Karpas-422 (cell line): Measurements from ENCODE around the gene BBS12. TPM values are rescaled to one million over a fixed set of nuclear protein-coding genes. Genes with fewer than 3 reads are reported as not detected.

Experiments
- DNase-seq: peaks from one replicate; pipeline ENCODE4 v3.0.0-alpha.2; 2015
- H2AFZ ChIP-seq: fragments of 200-600 bp; sonication (generic); 2 replicates; pipeline ENCODE4 v1.6.1; 2014; ENCODE audit warnings: antibody characterized with exemption, low read length, mixed read lengths
- H3K27ac ChIP-seq: fragments of 200-600 bp; sonication (generic); 2 replicates; pipeline ENCODE4 v1.5.1; 2014; ENCODE audit warnings: mild to moderate bottlenecking, low read length, moderate library complexity
- H3K27me3 ChIP-seq: fragments of 200-600 bp; sonication (generic); 2 replicates; pipeline ENCODE4 v1.6.1; 2014; ENCODE audit warnings: low read length, mixed read lengths
- H3K36me3 ChIP-seq: fragments of 200-600 bp; sonication (generic); 2 replicates; pipeline ENCODE4 v1.6.1; 2014; ENCODE audit warnings: low read length, mixed read lengths; ENCODE audit not compliant: insufficient read depth
- H3K4me1 ChIP-seq: fragments of 200-600 bp; sonication (generic); 2 replicates; pipeline ENCODE4 v1.6.1; 2014; ENCODE audit warnings: mild to moderate bottlenecking, low read length, mixed read lengths
- H3K4me2 ChIP-seq: fragments of 200-600 bp; sonication (generic); 2 replicates; pipeline ENCODE4 v1.6.1; 2014; ENCODE audit warnings: low read length, low read depth, mild to moderate bottlenecking; ENCODE audit not compliant: poor library complexity, severe bottlenecking
- H3K4me3 ChIP-seq: fragments of 200-600 bp; sonication (generic); 2 replicates; pipeline ENCODE4 v1.5.1; 2014; ENCODE audit warnings: mild to moderate bottlenecking, antibody characterized with exemption, low read length, mixed read lengths
- H3K79me2 ChIP-seq: fragments of 200-600 bp; sonication (generic); 2 replicates; pipeline ENCODE4 v1.6.1; 2014; ENCODE audit warnings: mild to moderate bottlenecking, low read length, mixed read lengths
- H3K9ac ChIP-seq: fragments of 200-600 bp; sonication (generic); 2 replicates; pipeline ENCODE4 v1.6.0; 2014; ENCODE audit warnings: low read length
- H3K9me2 ChIP-seq: fragments of 200-600 bp; sonication (generic), shearing (Covaris generic); replicated peaks from 2 replicates; pipeline ENCODE4 v1.6.0; 2014; ENCODE audit warnings: mild to moderate bottlenecking, low read length, moderate library complexity; ENCODE audit not compliant: insufficient read depth
- H3K9me3 ChIP-seq: fragments of 300-700, 200-600 bp; sonication (generic); 2 replicates; pipeline ENCODE4 v1.6.1; 2014; ENCODE audit warnings: low read length, mixed read lengths
- H4K20me1 ChIP-seq: fragments of 200-600 bp; sonication (generic); 2 replicates; pipeline ENCODE4 v1.6.1; 2014; ENCODE audit warnings: mild to moderate bottlenecking, antibody characterized with exemption, low read length, low read depth; ENCODE audit not compliant: insufficient read depth
- total RNA-seq: library from RNA; depleted of rRNA; stranded (reverse); fragments of >200 nt; shearing (Covaris generic); gene quantifications from 2 replicates; pipeline ENCODE4 v1.2.3, GENCODE V29; 2014; ENCODE audit warnings: low replicate concordance

Gene BBS12
- total RNA-seq, 1 experiment from 2014 or later, result 2.0 TPM

DNA sequence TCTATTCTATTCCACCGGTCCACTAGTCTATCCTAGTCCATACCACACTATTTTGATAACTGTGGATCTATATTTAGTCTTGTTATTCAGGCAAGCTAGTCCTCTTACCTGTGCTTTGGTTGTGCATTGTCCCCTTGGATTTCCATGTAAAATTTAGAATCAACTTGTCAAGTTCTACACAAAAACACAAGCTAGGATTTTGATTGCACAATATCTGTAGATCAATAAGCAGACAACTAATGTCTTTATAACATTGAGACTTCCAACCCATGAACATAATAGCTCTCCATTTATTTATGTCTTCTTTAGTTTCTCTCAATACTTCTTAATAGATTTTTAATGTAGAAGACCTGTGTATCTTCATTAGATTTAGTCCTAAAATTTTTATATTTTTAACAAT lies 10.2 kb upstream of the BBS12 start:
- no peaks in the 10 kb centered on the region for H3K36me3 ChIP-seq
- H2AFZ ChIP-seq, result no peak overlapping the region
- H3K9me2 ChIP-seq, result no peaks in the 10 kb centered on the region
- H3K27ac ChIP-seq, result no peak overlapping the region
- no peaks in the 10 kb centered on the region for H3K4me1 ChIP-seq
- no peak for DNase-seq
- H3K79me2 ChIP-seq, result no peaks in the 10 kb centered on the region
- H3K4me3 ChIP-seq, result no peak overlapping the region
- H3K4me2 ChIP-seq, result no peak overlapping the region
- no peaks in the 10 kb centered on the region for H4K20me1 ChIP-seq
- H3K27me3 ChIP-seq, result no peaks in the 10 kb centered on the region
- no peak overlapping the region for H3K9ac ChIP-seq
- no peaks in the 10 kb centered on the region for H3K9me3 ChIP-seq

DNA sequence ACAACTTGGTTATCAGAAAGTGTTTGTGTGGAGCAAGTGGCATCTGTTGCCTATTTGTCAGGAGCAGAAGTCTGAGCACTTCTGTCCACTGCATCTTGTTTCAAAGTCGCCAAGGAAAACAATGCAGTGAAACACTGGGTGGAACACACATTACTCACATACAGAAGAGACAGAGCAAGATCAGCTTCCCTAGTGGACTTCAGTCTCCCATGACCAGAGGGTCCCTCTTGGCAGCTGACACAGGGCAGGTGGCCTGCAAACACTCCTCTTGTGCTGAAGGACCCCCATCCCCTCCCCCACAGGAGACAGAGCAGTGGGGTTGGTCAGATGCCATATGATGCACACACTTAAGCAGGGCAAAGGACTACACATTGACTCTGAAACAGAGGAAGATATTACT lies 3.6 kb upstream of the BBS12 start:
- no peak overlapping the region for H3K4me3 ChIP-seq
- no peaks in the 10 kb centered on the region for H3K9me2 ChIP-seq
- H3K9ac ChIP-seq, result no peak overlapping the region
- no peak overlapping the region for H3K27ac ChIP-seq
- H3K36me3 ChIP-seq, result no peaks in the 10 kb centered on the region
- DNase-seq, result no peak
- H3K4me2 ChIP-seq, result no peak overlapping the region
- no peaks in the 10 kb centered on the region for H4K20me1 ChIP-seq
- H3K27me3 ChIP-seq, result no peaks in the 10 kb centered on the region
- no peaks in the 10 kb centered on the region for H3K9me3 ChIP-seq
- H3K4me1 ChIP-seq, result peaks cover 23% of the 10 kb centered on the region
- H3K79me2 ChIP-seq, result no peaks in the 10 kb centered on the region; the same call in 1 of the 2 replicates
- no peak overlapping the region for H2AFZ ChIP-seq

DNA sequence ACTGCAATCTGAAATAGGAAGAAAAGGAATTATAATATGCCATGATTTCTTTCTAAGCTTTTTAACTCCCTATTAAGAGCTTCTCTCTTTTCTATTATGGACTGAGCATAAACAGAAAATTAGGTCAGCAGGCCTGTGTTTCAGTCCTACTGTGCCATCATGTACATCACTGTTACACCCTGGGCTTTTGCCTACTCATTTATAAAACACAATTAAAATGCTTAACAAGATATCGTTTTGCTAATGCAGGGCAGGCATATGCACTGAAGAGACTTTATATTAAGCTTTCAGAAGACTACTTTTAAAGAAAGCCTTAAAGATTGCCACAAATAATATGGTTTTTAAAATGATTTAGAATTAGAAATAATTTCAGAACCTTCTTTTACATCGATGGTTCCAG lies 828 bp upstream of the BBS12 start:
- Histone ChIP-seq H3K27ac (peak overlapping the region; percentile 42; the same call in 1 of the 2 replicates), H3K4me3 (peak overlapping the region; percentile 71)

DNA sequence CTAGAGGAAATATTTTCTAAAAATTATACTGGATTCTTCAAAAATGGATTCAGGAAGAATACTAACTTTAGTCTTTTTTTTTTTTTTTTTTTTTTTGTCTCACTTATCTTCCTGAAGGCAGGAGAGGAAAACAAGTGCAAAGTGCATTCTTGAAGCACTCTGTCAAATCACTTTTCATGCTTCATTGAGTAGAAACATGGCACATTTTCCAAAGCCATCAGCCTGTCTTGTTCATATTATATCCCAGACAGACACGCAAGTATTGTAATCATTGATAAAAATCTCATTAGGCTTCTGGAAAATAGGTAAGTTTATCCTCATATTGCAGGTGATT lies 1.2 kb downstream of the BBS12 start:
- DNase-seq, result no peak
- H3K4me2 ChIP-seq, result peak overlapping the region; percentile 80
- no peak overlapping the region for H3K27ac ChIP-seq
- peaks cover 23% of the 10 kb centered on the region for H3K4me1 ChIP-seq
- no peaks in the 10 kb centered on the region for H3K36me3 ChIP-seq
- no peaks in the 10 kb centered on the region for H3K9me3 ChIP-seq
- no peaks in the 10 kb centered on the region for H4K20me1 ChIP-seq
- H3K9ac ChIP-seq, result no peak overlapping the region
- peak overlapping the region; percentile 79; the same call in 1 of the 2 replicates for H3K4me3 ChIP-seq
- H2AFZ ChIP-seq, result peak overlapping the region; percentile 77; the same call in 1 of the 2 replicates
- H3K27me3 ChIP-seq, result no peaks in the 10 kb centered on the region
- H3K9me2 ChIP-seq, result no peaks in the 10 kb centered on the region
- no peaks in the 10 kb centered on the region; the same call in 1 of the 2 replicates for H3K79me2 ChIP-seq

More for the DNA sequence above, 828 bp upstream of the BBS12 start:
- H3K4me1 ChIP-seq, result peaks cover 23% of the 10 kb centered on the region
- no peaks in the 10 kb centered on the region for H3K27me3 ChIP-seq
- H3K79me2 ChIP-seq, result no peaks in the 10 kb centered on the region; the same call in 1 of the 2 replicates
- peak overlapping the region; percentile 94 for H2AFZ ChIP-seq
- H4K20me1 ChIP-seq, result no peaks in the 10 kb centered on the region
- peak overlapping the region; percentile 98 for H3K4me2 ChIP-seq
- no peaks in the 10 kb centered on the region for H3K36me3 ChIP-seq
- H3K9ac ChIP-seq, result peak overlapping the region; percentile 69
- no peaks in the 10 kb centered on the region for H3K9me3 ChIP-seq
- no peaks in the 10 kb centered on the region for H3K9me2 ChIP-seq
- DNase-seq, result peak; percentile 53

DNA sequence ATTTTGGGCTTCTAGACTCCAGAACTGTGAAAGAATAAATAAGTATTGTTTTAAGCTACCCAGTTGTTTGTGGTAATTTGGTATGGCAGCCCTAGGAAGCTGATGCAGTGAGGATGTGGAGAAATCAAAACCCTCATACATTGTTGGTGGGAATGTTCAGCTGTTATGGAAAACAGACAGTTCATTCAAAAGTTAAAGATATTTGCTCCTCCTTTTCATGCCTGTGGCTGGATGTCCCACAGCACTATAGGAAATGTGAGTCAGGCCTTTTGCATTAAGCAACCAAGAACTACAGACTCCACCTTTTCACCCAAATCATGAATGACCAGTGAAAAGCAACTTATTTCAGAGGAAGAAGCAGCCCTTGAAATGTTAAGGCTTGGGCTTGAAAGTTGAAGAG lies 6.7 kb downstream of the BBS12 start:
- Histone ChIP-seq H3K4me1 (no peaks in the 10 kb centered on the region), H2AFZ (no peak overlapping the region), H4K20me1 (no peaks in the 10 kb centered on the region), H3K9ac (no peak overlapping the region), H3K27me3 (no peaks in the 10 kb centered on the region), H3K79me2 (no peaks in the 10 kb centered on the region), H3K4me3 (no peak overlapping the region), H3K27ac (no peak overlapping the region), H3K4me2 (no peak overlapping the region), H3K9me3 (no peaks in the 10 kb centered on the region), H3K9me2 (no peaks in the 10 kb centered on the region), H3K36me3 (no peaks in the 10 kb centered on the region)
- no peak for DNase-seq

DNA sequence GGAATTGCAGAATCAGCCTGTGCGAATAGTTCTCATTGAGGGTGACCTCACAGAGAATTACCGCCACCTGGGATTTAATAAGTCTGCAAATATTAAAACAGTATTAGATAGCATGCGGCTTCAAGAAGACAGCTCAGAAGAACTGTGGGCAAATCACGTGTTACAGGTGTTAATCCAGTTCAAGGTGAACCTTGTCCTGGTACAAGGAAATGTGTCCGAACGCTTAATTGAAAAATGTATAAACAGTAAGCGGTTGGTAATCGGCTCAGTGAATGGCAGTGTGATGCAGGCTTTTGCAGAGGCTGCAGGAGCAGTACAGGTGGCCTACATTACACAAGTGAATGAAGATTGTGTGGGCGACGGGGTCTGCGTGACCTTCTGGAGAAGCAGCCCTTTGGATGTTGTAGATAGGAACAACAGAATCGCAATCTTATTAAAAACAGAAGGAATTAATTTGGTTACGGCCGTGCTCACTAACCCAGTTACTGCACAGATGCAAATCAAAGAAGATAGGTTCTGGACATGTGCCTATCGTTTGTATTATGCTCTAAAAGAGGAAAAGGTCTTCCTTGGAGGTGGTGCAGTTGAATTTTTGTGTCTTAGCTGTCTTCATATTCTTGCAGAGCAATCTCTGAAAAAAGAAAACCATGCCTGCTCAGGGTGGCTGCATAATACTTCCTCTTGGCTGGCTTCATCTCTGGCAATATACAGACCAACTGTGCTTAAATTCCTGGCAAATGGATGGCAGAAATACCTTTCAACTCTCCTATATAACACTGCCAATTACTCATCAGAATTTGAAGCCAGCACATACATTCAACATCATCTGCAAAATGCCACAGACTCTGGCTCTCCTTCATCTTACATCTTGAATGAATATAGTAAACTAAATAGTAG lies 10.7 kb downstream of the BBS12 start:
- Histone ChIP-seq H3K4me3 (no peak overlapping the region), H4K20me1 (no peaks in the 10 kb centered on the region), H3K4me1 (no peaks in the 10 kb centered on the region), H3K4me2 (no peak overlapping the region), H3K9ac (no peak overlapping the region), H3K27ac (no peak overlapping the region), H2AFZ (no peak overlapping the region), H3K27me3 (no peaks in the 10 kb centered on the region), H3K79me2 (no peaks in the 10 kb centered on the region), H3K9me3 (no peaks in the 10 kb centered on the region), H3K9me2 (no peaks in the 10 kb centered on the region), H3K36me3 (no peaks in the 10 kb centered on the region)
- no peak for DNase-seq

DNA sequence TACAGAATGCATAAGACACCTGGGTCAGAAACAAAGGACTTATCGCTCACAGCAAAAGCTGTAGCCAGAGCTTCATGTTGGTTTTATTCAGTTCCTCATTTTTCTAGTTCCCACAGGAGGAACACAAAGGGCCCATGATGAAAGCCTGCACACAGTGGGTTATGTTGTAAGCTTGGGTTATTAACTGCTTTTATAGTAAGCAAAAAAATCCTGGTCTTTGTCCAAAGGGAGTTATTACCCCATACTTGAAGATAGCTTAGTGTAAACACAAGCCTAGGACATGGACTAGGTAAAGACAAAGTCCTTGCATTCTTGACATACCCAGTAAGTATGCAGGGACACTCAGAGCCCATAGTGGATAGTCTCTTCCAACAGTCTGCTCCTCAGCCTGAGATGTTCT lies 11.7 kb downstream of the BBS12 start:
- no peaks in the 10 kb centered on the region for H3K27me3 ChIP-seq
- H3K36me3 ChIP-seq, result no peaks in the 10 kb centered on the region
- DNase-seq, result no peak
- H3K9ac ChIP-seq, result no peak overlapping the region
- no peak overlapping the region for H2AFZ ChIP-seq
- no peaks in the 10 kb centered on the region for H4K20me1 ChIP-seq
- no peaks in the 10 kb centered on the region for H3K4me1 ChIP-seq
- H3K4me2 ChIP-seq, result no peak overlapping the region
- H3K4me3 ChIP-seq, result no peak overlapping the region
- no peaks in the 10 kb centered on the region for H3K79me2 ChIP-seq
- H3K27ac ChIP-seq, result no peak overlapping the region
- H3K9me3 ChIP-seq, result no peaks in the 10 kb centered on the region
- H3K9me2 ChIP-seq, result no peaks in the 10 kb centered on the region

DNA sequence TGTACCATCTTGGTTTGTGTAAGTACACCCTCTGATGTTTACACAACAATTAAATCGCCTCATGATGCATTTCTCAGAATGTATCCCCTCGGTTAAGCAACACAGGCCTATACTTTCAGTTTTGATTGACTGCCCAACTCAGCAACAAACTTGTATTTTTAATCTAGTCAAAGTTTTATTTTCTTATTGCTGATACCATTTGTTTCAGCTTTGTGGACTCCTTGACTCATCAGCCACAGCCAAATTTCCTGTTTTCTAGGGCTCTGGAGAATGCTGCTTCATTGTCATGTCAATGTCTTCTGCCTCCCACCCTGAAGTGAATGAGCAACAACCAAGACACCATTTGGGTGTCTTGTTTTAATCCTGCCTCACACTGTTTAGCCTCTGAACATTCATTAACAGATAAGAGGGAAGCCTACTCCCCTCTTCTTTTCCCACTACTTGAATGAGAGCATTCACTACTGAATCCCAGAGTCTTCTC lies 14.0 kb downstream of the BBS12 start:
- Histone ChIP-seq H3K27ac (no peak overlapping the region), H3K4me3 (no peak overlapping the region), H2AFZ (no peak overlapping the region), H3K9ac (no peak overlapping the region), H3K36me3 (no peaks in the 10 kb centered on the region), H4K20me1 (no peaks in the 10 kb centered on the region), H3K9me3 (no peaks in the 10 kb centered on the region), H3K27me3 (no peaks in the 10 kb centered on the region), H3K4me1 (no peaks in the 10 kb centered on the region), H3K4me2 (no peak overlapping the region), H3K9me2 (no peaks in the 10 kb centered on the region), H3K79me2 (no peaks in the 10 kb centered on the region)
- DNase-seq, result no peak
